Bronchial epithelial cell (primary cell): ENCODE data around the gene TFE3. TPM values are rescaled to one million over a fixed set of nuclear protein-coding genes. Genes with fewer than 3 reads are reported as not detected.

Experiments used
- DNase-seq: peaks from one replicate; pipeline ENCODE4 v3.0.0-alpha.2; 2010; ENCODE audit warnings: low read depth
- FAIRE-seq: peaks from 2 replicates; lab custom pipeline; 2011; peaks lifted over from hg19 to GRCh38; lab: Jason Lieb, UNC
- H3K27me3 ChIP-seq: 2 replicates; pipeline ENCODE4 v1.5.1; 2011; ENCODE audit warnings: low read length; ENCODE audit not compliant: control insufficient read depth, insufficient read depth
- H3K36me3 ChIP-seq: 2 replicates; pipeline ENCODE4 v1.5.1; 2011; ENCODE audit warnings: low read length; ENCODE audit not compliant: control insufficient read depth, insufficient read depth
- H3K4me3 ChIP-seq: 2 replicates; pipeline ENCODE4 v1.5.1; 2011; ENCODE audit warnings: mild to moderate bottlenecking, low read depth, low read length, control low read depth
- CTCF ChIP-seq: IDR thresholded peaks from 2 replicates; pipeline ENCODE4 v1.5.1; 2011; ENCODE audit warnings: mild to moderate bottlenecking, moderate library complexity, low read length, control low read depth, inconsistent platforms; ENCODE audit not compliant: insufficient read depth, severe bottlenecking
- total RNA-seq: library from RNA; depleted of rRNA; stranded (reverse); fragments of >200 nt; gene quantifications from 2 replicates; pipeline ENCODE4 v1.2.1, GENCODE V29; 2014

Gene TFE3
- total RNA-seq, 1 donor from 2014 or later, result 8.7 TPM

- TF ChIP-seq CTCF, result no peak
- Histone ChIP-seq H3K36me3 (peaks cover 7% of the 10 kb centered on the region), H3K27me3 (no peaks in the 10 kb centered on the region), H3K4me3 (no peak overlapping the region)
- FAIRE-seq (no peak), DNase-seq (no peak)
Measured at GRCh38 chrX:49075347-49075746, 32.2 kb upstream of the TFE3 start.

DNA sequence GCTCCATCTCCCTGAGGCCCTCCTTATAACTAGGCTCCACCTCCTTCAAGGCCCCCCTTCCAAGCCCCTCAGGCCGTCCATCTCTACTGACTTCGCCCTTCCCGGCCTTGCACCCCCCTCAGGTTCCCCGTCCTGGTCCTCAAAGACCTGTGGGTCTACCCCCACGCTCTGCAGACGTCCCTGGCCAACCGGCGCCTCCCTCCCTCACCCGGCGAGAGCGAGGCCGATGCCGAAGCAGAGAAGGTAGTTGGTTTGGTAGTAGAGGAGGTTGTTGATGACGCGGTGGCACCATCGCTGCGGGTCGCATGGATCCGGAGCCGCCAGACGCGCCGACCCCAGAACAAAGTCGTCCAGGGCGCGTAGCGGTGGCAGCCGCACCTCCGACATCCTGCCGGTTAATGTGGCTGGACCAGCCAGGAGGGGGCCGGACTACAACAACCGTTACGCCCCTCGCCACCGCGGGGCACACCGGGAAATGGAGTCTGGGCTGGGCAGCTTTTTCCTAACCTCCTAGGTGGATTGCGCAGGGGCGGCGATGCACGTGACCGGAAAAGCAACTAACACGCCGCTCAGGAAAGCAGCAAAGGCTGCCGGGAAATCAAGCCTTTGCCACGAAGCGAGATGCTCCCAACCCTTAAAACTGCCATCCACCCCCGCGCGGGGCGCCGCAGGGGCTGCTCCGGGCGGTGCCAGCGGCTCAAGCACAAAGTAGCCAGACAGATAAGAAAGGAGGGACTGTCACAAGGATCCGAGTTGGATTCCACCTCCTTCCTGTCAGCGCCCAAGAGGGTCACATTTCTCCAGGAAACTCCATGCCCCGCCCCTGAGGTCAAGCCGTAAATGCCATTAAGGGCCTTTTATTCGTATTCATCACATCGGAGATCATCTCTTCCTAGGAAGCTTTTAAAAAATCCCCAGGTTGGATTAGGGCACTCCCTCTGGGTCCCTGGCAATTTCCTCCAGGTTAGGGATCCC lies 30.7 kb upstream of the TFE3 start, which contains the start of gene PRAF2:
TSS of gene PRAF2 (minus strand) at position 402 of the 975 bp plus-strand sequence. CDS start at position 387, 15 bp downstream.
- no peaks in the 10 kb centered on the region for H3K27me3 ChIP-seq
- no peak for TF ChIP-seq CTCF
- peaks cover 7% of the 10 kb centered on the region for H3K36me3 ChIP-seq
- FAIRE-seq (no peak), DNase-seq (peak; percentile 81)
- peak within 1 kb of the TSS; percentile 55 for H3K4me3 ChIP-seq

DNA sequence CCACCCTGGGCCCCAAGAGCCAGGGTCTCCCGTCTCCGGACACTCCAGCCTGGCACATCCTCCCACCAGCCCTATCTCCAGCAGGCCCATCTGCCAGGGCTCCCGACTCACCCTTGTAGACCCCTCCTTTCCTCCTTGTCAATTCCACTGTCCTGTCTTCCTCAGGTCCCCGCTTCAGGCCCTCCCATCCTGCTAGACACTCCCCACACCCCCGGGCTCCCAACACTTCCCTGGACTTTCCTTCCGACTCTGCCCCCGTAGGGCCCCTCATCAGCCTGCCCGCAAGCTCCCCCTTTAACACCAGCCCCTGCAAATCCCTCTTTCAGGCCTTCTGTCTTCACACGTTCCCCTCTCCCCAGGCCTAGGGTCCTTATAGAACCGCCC lies 29.5 kb upstream of the TFE3 start:
- FAIRE-seq (no peak), DNase-seq (no peak)
- Histone ChIP-seq H3K36me3 (peaks cover 6% of the 10 kb centered on the region), H3K27me3 (no peaks in the 10 kb centered on the region), H3K4me3 (peak overlapping the region; percentile 55)
- no peak for TF ChIP-seq CTCF

GRCh38 chrX:49071877-49072711 lies 28.9 kb upstream of the TFE3 start:
- no peak for TF ChIP-seq CTCF
- H3K4me3 ChIP-seq, result peak overlapping the region; percentile 55
- peaks cover 4% of the 10 kb centered on the region for H3K36me3 ChIP-seq
- DNase-seq (peak; percentile 66), FAIRE-seq (no peak)
- no peaks in the 10 kb centered on the region for H3K27me3 ChIP-seq

DNA sequence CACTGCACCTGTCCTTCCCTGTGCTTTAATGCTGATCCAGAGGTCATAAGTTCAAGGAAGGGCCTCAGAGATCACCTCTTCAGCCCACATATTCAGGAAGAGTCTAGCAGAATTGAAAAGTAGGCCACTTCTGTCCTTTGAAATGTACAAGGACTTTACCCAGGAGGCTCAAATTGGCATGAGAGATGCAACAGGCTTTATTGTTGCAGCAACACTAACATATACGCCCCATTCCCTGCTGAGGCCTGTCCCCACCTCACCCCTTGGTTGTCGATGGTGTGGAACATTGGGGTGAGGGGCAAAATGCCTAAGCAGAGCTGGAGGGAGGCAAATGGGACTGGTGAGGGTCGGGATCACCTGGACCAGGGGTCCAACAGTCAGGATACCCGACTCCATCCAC lies 27.8 kb upstream of the TFE3 start:
- FAIRE-seq (no peak), DNase-seq (no peak)
- Histone ChIP-seq H3K36me3 (peaks cover 5% of the 10 kb centered on the region), H3K27me3 (no peaks in the 10 kb centered on the region), H3K4me3 (no peak overlapping the region)
- TF ChIP-seq CTCF, result no peak
